ENCODE data around the gene SGTA. TPM values are rescaled to one million over a fixed set of nuclear protein-coding genes. Genes with fewer than 3 reads are reported as not detected.
A peak's percentile ranks its signal among the peaks of the same experiment; 100 is the strongest.

SGTA gene
- total RNA-seq, 2 donors from 2014 or later: 39.6 to 52.3 TPM

GRCh38 chr19:2775556-2776430 lies 7.3 kb downstream of the SGTA start:
- intact Hi-C loops (cut with DNase I, micrococcal nuclease): no loop called here
- peak; percentile 29 for ATAC-seq
- peak; percentile 62 to 73 for DNase-seq

DNA sequence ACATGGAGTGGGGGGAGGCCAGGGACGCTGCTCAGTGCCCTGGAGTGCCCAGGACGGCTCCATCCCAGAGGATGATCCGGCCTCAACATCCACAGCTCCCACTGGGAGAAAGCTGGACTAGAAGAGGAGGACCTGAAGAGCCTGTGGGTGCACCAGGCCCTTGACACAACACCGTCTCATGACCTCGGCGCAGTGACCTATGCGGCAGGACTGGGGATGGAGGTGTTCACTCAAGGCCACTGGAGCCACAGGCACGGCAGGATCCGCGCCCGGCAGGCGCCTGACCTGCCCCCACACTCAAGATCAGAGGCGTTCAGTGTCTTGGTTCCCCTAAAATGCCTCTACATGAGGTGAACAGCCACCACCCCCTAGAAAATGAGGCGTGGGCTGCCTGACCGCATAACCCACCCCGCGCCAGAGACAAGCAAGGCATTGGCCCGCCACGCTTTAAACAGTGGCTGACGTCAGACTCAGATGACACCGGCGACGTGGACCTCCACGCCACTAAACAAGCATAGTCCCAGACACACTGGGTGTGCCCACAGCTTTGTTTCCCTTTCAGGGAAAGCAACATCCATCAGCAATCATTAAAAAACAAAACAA lies 8.0 kb downstream of the SGTA start:
- intact Hi-C loops (cut with DNase I, micrococcal nuclease): no loop called here

DNA sequence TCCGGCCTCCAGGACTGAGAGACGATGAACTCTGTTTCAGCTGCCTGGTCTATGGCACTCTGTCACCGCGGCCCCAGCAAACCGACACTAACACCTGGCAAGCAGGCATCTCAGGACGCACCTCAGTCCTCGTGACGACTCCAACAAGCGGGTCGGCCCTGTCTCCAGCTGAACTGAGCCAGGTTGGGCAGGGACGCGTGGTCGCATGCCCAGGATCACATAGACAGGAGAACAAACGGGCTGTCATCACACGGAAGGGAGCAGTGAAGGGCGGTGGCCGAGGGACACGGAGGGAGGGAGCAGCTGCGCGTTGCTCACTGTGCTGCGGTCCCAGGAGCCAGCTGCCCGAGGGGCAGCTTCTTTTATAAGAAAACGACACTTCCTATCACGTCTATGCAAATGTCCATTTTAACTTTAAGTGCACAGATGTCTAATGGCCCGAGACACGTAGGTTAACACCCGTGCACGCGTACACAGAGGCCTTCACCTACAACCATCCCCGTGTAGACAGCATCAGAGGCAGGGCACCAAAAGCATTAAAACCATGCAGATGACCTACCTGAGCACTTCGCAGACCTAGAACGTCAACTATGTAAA lies 8.9 kb downstream of the SGTA start:
- DNase-seq (no peak), ATAC-seq (no peak)
- intact Hi-C loops (cut with DNase I, micrococcal nuclease): no loop called here

More for the DNA sequence above, 8.0 kb downstream of the SGTA start:
- DNase-seq (no peak), ATAC-seq (peak; percentile 12)

GRCh38 chr19:2771786-2772674 lies 11.0 kb downstream of the SGTA start:
- DNase-seq (no peak), ATAC-seq (no peak)
- intact Hi-C loops (cut with DNase I, micrococcal nuclease): no loop called here

GRCh38 chr19:2770055-2771013 lies 12.7 kb downstream of the SGTA start:
- no peak for ATAC-seq

DNA sequence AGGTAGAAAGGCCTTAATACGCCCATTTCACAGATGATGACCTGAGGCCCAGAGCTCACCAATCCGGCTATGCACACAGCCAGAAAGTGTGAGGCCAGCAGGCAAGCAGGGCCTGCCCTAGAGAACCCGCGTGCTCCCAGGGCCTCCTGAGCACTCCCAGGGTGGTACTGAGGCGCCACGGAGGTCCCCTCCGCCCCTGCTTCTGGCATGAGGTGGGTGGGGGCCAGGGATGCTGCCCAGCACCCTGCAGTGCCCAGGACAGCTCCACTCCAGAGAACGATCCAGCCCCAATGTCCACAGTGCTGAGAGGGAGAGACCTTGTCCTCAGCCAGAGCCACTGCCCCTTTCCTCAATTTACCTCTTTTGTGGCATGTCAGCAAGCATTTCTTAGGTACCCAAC lies 13.9 kb downstream of the SGTA start:
- DNase-seq: no peak
- intact Hi-C loops (cut with DNase I, micrococcal nuclease): no loop called here
- ATAC-seq: no peak

More at GRCh38 chr19:2770055-2771013, 12.7 kb downstream of the SGTA start:
- intact Hi-C loops (cut with DNase I, micrococcal nuclease): no loop called here
- DNase-seq: peak; percentile 27 to 41

DNA sequence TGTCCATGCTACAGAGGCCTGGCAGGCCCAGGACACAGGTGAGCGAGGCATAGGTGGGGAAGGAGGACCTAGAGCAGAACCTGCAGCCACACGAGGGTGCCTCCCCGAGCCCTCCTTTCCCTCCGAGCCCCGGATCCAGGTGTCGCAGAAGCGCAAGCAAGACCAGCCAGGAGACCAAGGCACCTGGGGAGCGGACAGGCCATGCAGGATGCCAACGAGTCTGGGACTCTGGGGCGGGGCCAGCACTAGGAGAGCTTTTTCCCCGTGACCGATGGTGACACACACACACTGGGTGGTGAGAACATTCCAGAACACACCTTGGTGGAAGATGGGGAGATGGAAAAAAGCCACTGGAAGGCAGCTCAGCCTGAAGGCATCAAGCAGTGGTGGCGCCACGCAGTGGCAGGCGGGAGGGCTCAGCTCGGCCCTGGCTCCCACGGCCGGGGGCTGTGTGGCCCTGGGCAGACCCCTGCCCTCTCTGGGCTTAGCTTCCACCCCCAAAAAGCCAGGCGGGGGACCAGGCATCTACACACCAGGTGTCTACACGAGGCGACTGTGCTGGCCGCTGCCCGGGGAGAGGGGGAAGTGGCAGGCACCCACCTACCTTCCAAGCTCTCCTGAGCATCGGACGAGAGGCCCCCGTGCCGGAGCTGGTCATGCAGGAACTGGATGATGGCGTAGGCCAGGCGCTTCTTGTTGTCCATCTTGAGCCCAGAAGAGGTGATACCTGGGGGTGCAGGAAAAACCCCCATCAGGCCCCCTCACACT lies 14.5 kb downstream of the SGTA start:
- ATAC-seq (peak; percentile 13), DNase-seq (no peak)
- intact Hi-C loops (cut with DNase I, micrococcal nuclease): no loop called here

DNA sequence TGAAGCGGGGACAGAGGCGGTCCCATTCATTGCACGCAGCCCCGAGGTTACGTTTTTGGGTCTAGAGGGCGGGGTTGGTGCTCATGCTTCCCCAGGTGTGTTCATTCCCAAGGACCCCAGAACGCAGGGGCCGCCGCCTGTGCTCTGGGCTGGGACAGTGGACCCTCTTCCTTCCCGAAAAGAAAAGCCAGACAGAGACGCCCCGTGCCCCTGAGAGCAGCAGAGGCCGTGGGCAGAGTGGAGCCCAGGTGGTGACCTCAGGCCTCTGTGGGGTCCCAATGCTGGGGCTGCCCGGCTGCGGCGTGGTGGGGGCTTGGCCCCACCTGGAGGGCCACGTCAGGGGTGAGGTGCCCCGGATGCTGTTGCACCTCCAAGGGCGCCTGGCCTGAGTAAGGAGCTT lies 15.4 kb downstream of the SGTA start:
- DNase-seq (no peak), ATAC-seq (no peak)
- intact Hi-C loops (cut with DNase I, micrococcal nuclease): no loop called here

- intact Hi-C loops (cut with DNase I, micrococcal nuclease): no loop called here
- DNase-seq (no peak), ATAC-seq (no peak)
These were observed 16.3 kb downstream of the SGTA start for GRCh38 chr19:2766594-2767372.

GRCh38 chr19:2765376-2765775 lies 17.7 kb downstream of the SGTA start:
- no peak for DNase-seq
- intact Hi-C loops (cut with DNase I, micrococcal nuclease): no loop called here
- ATAC-seq: no peak

GRCh38 chr19:2764945-2765344 lies 18.1 kb downstream of the SGTA start:
- DNase-seq (no peak), ATAC-seq (no peak)
- intact Hi-C loops (cut with DNase I, micrococcal nuclease): loop anchor here in 1 of 2 donors (5.0 kb wide), 1 partner anchor 118 kb away; no protein-coding TSS in a partner anchor

DNA sequence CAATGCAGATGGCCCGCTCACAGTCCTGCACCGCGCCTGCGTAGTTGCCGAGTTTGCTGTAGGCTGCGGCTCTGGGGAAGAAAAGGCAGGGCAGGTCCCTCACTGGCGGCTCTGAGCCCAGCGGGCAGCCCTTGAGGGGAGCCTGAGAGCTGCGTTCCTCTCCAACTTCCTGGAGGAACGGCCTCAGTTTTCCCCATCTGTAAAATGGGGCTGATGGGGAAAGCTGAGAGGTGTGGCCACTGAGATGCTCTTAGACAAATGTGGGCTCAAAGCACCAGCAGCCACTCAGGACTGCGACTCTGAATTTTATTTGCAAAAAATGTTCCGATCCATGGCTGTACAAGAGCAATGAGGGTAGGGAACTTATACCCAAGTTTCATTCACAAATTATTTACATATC lies 19.4 kb downstream of the SGTA start:
- ATAC-seq (no peak), DNase-seq (no peak)
- intact Hi-C loops (cut with DNase I, micrococcal nuclease): loop anchor here in 1 of 2 donors (5.0 kb wide), 1 partner anchor 116 kb away; no protein-coding TSS in a partner anchor

DNA sequence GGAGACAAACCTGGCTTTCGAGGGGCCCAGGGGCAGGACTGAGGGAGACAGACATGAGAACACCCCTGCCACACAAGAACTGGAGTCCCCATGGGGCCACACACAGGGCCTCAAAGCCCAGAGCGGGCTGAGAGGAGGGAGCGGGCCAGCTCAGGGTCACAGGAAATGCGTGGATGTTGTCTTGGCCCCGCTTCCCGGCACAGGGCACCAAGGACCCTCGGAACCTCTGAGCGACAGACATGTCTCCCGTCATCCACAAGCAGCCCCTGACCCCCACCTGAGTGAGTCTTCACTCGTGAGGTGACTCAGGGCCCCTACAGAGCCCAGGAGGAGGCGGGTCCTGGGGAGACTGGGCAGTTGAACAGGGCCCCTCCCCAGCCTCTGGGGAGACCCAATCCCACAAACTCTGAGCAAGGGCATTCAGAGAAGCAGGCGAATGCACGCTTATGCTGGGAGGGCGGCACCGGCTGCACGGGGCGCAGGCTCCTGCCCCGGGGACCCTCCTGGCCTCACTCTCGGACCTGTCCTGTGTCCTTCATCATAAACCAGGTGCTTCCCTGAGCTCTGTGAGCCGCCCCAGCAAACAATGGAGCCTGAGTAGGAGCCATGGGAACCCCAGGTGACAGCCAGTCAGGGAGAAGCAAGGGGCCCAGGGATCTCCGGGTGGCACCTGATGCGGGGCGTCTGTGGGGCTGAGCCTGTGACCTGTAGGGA lies 20.1 kb downstream of the SGTA start:
- DNase-seq (no peak), ATAC-seq (no peak)
- intact Hi-C loops (cut with DNase I, micrococcal nuclease): loop anchor here in 1 of 2 donors (5.0 kb wide), 1 partner anchor 116 kb away; no protein-coding TSS in a partner anchor

GRCh38 chr19:2761876-2762782 lies 20.9 kb downstream of the SGTA start:
- intact Hi-C loops (cut with DNase I, micrococcal nuclease): loop anchor here in 1 of 2 donors (5.0 kb wide), 1 partner anchor 115 kb away; no protein-coding TSS in a partner anchor
- ATAC-seq (peak; percentile 8), DNase-seq (no peak)

DNA sequence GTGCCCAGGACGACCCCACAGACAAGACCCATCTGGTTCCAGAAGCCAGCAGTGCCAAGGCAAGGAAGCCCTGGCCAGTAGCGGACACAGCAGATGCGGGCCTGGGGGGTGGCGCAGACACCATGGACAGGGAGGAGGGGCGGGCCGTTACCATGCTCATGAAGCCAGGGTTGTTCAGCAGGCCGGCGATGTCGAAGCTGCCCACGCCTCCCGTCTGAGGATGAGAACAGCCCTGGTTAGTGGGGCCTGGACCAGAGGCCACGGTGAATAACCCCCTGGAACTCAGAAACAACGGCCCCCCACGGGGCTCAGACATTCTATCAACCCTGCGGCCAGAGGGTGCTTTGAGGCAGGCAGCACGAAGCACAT lies 21.8 kb downstream of the SGTA start:
- DNase-seq (no peak), ATAC-seq (no peak)
- intact Hi-C loops (cut with DNase I, micrococcal nuclease): loop anchor here in 1 of 2 donors (5.0 kb wide), 1 partner anchor 114 kb away; no protein-coding TSS in a partner anchor

All from left colon (tissue), 2 donors.